Adipose tissue (tissue), 3 donors: ENCODE data around the gene KLK14. TPM values are rescaled to one million over a fixed set of nuclear protein-coding genes. Genes with fewer than 3 reads are reported as not detected.

ENCODE experiments used
- H3K27ac ChIP-seq: one replicate; pipeline ENCODE4 v1.5.1; 2013; ENCODE audit warnings: low read depth, low read length
- WGBS, 3 donors: extraction: QIAGEN DNeasy Blood & Tissue Kit; methylation state at CpG; one replicate each; pipeline ENCODE4 v1.1.7; 2013; 5-methylcytosine and 5-hydroxymethylcytosine counted together
- polyA plus RNA-seq, 3 donors: library from polyadenylated mRNA; stranded (reverse); fragments of 200-250 nt; gene quantifications; one replicate each; pipeline ENCODE4 v1.2.3, GENCODE V29; 2013
- donor health status: healthy with polysubstance abuse.
- donor health status: Bipolar disorder and iron deficiency.
- donor health status: healthy.

Gene KLK14, protein sequence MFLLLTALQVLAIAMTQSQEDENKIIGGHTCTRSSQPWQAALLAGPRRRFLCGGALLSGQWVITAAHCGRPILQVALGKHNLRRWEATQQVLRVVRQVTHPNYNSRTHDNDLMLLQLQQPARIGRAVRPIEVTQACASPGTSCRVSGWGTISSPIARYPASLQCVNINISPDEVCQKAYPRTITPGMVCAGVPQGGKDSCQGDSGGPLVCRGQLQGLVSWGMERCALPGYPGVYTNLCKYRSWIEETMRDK
- under 1 TPM in 2 of 3 donors, not detected in 1; 0.07 to 0.20 TPM for polyA plus RNA-seq

DNA sequence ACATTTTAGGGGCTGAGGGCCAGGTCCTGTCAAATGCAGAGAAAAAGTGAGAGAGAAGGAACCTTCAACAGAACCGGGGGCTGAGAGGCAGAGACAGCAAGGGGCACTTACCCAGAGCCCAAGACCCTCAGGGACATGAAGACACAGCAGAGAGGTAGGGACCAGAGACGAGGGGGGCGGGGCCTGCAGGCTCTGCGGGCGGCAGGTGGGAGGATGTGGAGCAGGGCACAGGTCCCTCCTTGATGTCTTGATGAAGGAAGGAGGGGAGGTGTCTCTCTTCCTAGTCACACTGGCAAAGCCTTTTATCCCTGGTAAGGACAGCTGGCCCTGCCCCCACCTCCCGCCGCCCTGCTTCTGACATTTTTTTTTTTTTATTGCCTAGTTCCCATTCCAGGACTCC, at the start of gene KLK14:
Gene KLK14 (minus strand): TSS at position 277 of the 400 bp plus-strand sequence. CDS start 273 bp downstream, at position 4.
- WGBS, 3 donors = 18 to 55% (median 35%) methylated on average over 7 of the region's 7 CpGs
- no peak within 1 kb of the TSS for H3K27ac ChIP-seq

DNA sequence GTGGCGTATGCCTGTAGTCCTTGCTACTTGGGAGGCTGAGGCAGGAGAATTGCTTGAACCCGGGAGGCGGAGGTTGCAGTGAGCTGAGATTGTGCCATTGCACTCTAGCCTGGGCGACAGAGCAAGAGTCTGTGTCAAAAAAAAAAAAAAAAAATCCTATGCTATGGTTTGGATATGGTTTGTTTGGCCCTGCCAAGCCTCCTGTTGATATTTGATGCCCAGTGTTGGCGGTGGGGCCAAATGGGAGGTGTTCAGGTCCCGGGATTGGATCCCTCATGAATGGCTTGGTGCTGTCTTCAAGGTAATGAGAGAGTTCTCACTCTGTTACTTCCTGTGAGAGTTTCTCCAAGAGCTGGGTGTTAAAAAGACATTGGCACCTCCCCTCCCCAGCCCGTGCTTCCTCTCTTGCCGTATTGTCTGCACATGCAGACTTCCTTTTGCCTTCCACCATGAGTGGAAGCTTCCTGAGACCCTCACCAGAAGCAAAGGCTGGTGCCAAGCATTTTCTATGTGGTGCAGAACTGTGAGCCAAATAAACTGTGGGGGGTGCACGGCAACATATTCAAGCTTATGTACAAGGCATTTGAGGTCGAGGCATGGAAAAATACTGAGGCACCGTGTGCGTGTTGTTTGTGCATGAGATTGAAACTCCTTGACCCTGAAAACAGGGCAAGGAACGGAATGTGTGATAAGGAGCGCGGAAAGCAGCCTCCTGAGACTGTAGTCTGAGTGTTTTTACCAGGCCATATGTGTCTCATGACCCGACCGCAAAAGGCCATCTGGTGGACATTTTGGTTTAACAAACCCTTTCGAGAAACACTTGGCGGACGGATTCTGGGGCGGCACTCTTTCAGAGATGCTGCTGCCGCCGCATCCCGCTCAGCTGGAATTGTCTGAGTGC, 49.3 kb upstream of the KLK14 start:
- H3K27ac ChIP-seq = no peak overlapping the region
- WGBS, 3 donors = 26 to 47% (median 30%) methylated on average over 24 of the region's 24 CpGs

GRCh38 chr19:51129716-51130115, 47.0 kb upstream of the KLK14 start:
- no peak overlapping the region for H3K27ac ChIP-seq
- 79 to 88% (median 81%) methylated on average over 8 of the region's 8 CpGs for WGBS, 3 donors

DNA sequence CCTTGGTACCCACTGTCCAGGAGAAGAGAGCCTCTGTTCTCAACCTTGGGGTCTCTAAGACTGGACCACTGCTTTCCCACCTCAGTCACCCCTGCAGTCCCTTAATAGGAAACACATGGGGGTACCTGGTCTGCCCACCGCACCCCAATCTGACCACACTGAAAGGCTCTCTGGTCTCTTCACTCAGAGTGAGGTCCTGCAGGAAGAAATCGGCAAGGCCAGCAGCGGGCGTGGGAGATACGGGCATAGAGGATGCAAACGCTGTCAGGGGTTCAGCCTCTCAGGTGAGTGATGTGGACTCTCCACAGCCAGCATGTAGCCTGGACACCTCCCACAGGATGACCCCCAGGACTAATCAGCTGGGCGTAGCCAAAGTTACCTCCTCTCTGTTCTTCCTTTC, 45.5 kb upstream of the KLK14 start:
- 76 to 86% (median 86%) methylated on average over 7 of the region's 7 CpGs for WGBS, 3 donors
- no peak overlapping the region for H3K27ac ChIP-seq

DNA sequence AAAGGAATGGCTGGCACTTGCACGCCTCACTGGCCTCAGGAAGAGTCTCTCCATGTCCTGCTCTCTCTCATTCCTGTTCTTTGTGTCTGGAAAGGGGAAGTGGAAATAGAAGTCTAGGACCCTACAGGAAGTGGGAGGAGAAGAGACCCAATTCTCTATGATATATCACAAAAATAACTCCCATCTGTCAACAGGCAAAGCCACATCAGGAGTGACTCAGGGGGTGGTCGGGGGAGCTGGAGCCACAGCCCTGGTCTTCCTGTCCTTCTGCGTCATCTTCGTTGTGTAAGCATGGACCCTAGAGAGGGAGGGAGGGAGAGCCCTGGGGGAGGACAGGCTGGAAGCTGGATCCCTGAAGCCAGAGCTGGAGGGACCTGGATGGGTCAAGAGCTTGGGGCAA, 45.1 kb upstream of the KLK14 start:
- 42 to 64% (median 59%) methylated on average over 4 of the region's 4 CpGs for WGBS, 3 donors
- H3K27ac ChIP-seq = no peak overlapping the region

DNA sequence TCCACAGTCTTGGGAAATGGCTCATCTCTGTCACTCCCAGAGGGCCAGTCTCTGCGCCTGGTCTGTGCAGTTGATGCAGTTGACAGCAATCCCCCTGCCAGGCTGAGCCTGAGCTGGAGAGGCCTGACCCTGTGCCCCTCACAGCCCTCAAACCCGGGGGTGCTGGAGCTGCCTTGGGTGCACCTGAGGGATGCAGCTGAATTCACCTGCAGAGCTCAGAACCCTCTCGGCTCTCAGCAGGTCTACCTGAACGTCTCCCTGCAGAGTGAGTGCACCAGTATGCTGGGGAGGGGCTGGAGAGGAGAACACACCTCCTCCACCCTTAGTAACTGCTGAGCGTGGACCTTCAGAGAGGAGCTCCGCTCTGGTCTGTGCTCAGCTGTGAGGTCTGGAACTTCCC, 44.3 kb upstream of the KLK14 start:
- H3K27ac ChIP-seq = no peak overlapping the region

DNA sequence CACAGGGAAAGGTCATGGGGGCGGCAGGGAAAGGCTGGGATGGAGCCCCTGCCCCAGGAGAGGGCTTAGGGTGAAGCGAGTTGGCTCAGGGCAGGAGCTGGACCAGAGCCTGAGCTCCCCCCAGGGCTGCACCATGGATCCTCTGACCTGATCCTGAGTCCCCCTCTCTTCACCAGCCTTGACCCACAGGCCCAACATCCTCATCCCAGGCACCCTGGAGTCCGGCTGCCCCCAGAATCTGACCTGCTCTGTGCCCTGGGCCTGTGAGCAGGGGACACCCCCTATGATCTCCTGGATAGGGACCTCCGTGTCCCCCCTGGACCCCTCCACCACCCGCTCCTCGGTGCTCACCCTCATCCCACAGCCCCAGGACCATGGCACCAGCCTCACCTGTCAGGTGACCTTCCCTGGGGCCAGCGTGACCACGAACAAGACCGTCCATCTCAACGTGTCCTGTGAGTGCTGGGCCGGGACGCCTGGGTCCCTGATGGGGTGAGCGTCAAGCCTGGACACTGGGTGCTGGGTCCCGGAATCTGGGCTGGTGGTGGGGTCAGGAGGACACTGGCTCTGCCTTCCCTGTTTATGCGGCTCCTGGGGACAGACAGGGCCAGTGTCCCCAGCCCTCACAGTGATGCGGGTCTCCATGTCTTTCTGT, 42.9 kb upstream of the KLK14 start:
- 85 to 92% (median 91%) methylated on average over 16 of the region's 16 CpGs for WGBS, 3 donors
- H3K27ac ChIP-seq = no peak overlapping the region

More for the DNA sequence above, 44.3 kb upstream of the KLK14 start:
- 59 to 79% (median 78%) methylated on average over 6 of the region's 6 CpGs for WGBS, 3 donors

- 39 to 55% (median 42%) methylated on average over 13 to 14 of the region's 14 CpGs for WGBS, 3 donors
- no peak within 1 kb of the TSS for H3K27ac ChIP-seq
These were observed 42.0 kb upstream of the KLK14 start, which contains the start of gene SIGLEC9 for GRCh38 chr19:51124729-51125128. SIGLEC9 (plus strand) TSS chr19:51124906; CDS start chr19:51124975, 69 bp downstream.

DNA sequence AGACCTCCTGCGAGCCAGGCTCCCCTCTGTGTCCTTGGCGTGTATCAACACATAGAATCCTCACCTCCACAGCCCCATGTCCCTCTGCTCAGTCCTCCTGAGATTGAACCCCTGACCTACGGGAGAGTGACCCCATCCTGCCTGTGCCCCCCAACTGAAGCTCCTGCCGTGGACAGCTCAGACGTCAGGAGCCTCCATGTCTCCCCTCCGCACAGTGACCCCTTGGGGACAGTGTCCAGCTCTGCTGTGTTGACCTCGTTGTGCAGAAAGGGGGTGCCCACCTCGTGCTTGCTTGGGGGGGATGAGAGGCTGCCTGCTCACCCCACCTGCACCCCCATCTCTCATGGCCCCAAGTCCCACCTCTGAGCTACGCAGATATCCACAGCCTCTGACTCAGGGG, 41.5 kb upstream of the KLK14 start:
- H3K27ac ChIP-seq = no peak overlapping the region
- 66 to 86% (median 81%) methylated on average over 9 of the region's 9 CpGs for WGBS, 3 donors

DNA sequence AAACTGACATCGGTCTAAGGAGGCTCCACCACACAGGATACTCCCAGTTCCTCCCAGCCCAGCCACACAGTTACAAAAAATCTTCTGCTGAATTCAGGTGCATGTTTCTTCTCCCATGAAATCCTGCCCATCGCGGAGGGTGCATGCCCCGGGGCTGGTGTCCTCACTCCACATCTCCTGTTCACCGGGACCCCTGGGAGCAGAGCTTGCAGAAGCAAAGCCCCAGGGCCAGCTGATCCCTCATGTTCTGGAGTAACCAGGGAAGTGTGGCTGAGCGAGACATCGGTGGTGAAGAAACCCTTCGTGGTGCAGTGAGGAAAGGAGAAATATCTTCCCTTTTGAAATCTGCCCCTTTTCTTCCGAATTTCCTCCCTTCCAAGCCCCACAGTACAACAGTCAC, 41.1 kb upstream of the KLK14 start:
- 59 to 68% (median 62%) methylated on average over 9 of the region's 9 CpGs for WGBS, 3 donors

GRCh38 chr19:51123381-51123800, 40.7 kb upstream of the KLK14 start:
- WGBS, 3 donors = 38 to 52% (median 49%) methylated on average over 6 of the region's 6 CpGs
- no peak overlapping the region for H3K27ac ChIP-seq

More for the DNA sequence above, 41.1 kb upstream of the KLK14 start:
- H3K27ac ChIP-seq = no peak overlapping the region

DNA sequence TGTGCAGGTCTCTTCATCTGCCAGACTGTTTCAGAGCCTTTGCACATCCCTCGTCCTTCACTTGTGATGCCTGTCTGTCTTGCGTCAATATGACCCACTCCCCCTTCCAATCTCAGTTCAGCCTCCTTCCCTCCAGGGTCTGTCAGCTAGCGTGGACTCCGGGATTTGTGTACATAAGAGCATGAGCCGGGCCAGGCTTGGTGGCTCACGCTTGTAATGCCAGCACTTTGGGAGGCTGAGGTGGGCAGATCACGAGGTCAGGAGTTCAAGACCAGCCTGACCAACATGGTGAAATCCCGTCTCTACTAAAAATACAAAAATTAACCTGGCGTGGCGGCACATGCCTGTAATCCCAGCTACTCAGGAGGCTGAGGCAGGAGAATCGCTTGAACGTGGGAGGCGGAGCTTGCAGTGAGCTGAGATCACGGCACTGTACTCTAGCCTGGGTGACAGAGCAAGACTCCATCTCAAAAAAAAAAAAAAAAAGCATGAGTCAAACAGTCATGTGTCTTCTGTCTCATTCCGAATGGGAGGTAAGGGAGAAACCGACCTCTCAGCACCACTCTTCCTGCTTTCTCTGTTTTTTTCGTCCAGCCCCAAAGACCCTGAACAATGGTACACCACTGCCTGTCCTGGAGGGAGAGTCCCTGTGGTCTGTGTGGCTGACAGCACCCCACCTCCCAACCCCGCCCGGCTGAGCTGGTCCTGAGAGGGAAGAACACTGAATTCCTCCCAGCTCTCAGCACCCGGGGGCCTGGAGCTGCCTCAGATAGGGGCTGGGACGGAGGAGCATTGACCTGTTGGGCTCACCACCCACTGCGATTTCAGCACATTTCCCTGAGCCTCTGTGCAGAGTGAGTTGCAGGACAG, 39.7 kb upstream of the KLK14 start:
- no peak overlapping the region for H3K27ac ChIP-seq
- WGBS, 3 donors = 58 to 83% (median 77%) methylated on average over 22 of the region's 22 CpGs

DNA sequence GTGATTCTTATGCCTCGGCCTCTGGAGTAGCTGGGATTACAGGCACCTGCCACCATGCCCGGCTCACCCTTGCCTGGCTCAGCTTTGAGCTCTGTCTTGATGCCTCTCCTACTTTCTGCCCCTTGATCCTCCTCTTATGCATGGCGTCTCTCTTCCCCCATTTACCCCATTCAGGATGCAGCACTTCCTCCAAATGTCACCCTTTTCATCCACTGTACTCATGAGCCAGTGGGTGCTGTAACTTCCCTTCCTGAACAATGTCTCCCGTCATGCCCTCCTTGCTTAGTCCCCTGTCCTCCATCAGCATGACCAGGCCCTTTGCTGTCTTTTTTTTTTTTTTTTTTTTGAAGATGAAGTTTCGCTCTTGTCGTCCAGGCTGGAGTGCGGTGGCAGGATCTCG, 38.6 kb upstream of the KLK14 start:
- 81 to 88% (median 83%) methylated on average over 8 of the region's 8 CpGs for WGBS, 3 donors
- H3K27ac ChIP-seq = no peak overlapping the region

- no peak overlapping the region for H3K27ac ChIP-seq
These were observed 37.5 kb upstream of the KLK14 start for GRCh38 chr19:51120160-51120559.

DNA sequence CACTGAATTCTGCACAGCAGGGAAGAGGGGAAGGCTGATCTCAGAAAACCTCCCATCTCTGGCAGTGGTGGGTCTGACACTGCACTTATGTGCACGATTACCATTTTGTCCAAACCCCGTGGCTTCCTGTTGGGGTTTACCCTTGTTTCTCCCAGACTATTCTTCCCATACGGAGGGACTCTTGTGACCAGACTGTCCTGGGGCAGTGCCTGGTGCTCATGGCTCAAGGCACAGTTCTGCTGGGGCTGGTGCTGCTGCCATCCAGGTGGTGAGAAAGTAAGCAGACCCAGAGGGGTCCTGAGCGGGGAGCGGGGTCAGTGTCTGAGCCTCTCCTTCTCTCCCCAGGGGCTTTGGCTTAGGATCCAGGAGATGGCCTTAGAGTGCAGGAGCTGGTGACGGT, 36.9 kb upstream of the KLK14 start:
- no peak overlapping the region for H3K27ac ChIP-seq
- 62 to 69% (median 68%) methylated on average over 6 of the region's 6 CpGs for WGBS, 3 donors

More at GRCh38 chr19:51120160-51120559, 37.5 kb upstream of the KLK14 start:
- 68 to 79% (median 75%) methylated on average over 6 of the region's 6 CpGs for WGBS, 3 donors

DNA sequence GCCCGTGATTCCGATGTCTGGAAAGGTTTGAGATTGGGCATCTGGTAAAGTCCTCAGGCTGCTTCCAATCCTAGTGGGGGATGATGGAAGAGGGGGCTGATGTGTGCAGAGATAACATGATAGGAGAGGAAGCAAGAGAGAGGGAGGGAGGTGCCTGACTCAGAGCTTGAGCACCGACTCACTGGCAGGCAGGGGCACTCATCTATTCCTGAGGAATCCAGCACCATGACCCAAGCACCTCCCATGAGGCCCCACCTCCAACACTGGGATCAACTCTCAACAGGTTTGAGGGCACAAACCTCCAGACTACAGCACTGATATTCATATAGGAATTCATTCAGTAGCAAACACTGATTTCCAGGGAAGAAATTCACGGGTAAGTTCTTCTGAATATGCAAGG, 36.4 kb upstream of the KLK14 start:
- H3K27ac ChIP-seq = no peak overlapping the region
- 46 to 58% (median 47%) methylated on average over 4 of the region's 4 CpGs for WGBS, 3 donors

DNA sequence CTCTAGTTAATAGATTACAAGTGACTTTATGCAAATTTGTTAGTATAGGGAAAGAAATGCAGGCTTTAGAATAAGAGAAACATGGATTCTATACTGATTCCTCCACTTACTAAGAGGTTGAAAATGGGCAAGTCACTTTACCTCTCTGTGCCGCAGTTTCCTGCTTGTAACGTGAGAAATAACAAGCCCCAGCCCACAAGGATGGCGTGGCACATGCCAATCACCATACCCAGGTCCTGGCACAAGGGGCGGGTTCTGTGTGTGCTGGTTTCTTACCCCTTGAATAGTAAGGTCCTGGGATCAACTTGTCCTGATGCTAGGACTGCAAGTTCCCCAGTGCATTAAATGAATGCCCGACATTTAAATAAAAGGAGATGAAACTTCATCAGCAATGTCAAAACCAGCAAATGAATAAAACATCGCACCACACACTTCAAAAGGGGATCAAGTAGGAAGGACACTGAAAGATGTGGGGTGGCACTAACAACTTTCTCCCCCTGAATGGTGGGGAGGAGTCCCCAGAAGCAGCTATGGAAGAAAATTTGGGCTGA, 34.1 kb upstream of the KLK14 start:
- H3K27ac ChIP-seq = no peak overlapping the region
- 66 to 80% (median 80%) methylated on average over 6 of the region's 6 CpGs for WGBS, 3 donors
